HAP-1 (cell line): ENCODE results near the gene LURAP1L.
"Not testable (repeated sequence)": the region's sequence is repeated elsewhere in the genome, so short reads cannot be mapped to it uniquely, and the experiment has no call there.

ENCODE experiments used
- DNase-seq, 2 experiments: peaks; one replicate each; pipeline ENCODE4 v3.0.0-alpha.2; 2016 to 2020; ENCODE audit warnings: low spot score in 2 of 2
- H3K27me3 ChIP-seq: fragments of 250-450 bp; sonication (Bioruptor Pico); 2 replicates; pipeline ENCODE4 v1.5.1; 2020; ENCODE audit warnings: low read depth, mild to moderate bottlenecking, moderate library complexity
- H3K36me3 ChIP-seq: fragments of 250-450 bp; sonication (Bioruptor Pico); replicated peaks from 2 replicates; pipeline ENCODE4 v1.5.1; 2020; ENCODE audit warnings: mild to moderate bottlenecking
- H3K4me1 ChIP-seq: fragments of 250-450 bp; sonication (Bioruptor Pico); 2 replicates; pipeline ENCODE4 v1.5.1; 2020; ENCODE audit warnings: mild to moderate bottlenecking
- H3K4me3 ChIP-seq: fragments of 250-450 bp; sonication (Bioruptor Pico); 2 replicates; pipeline ENCODE4 v1.5.1; 2020; ENCODE audit warnings: mild to moderate bottlenecking, moderate library complexity
- H3K9me3 ChIP-seq: fragments of 250-450 bp; sonication (Bioruptor Pico); 2 replicates; pipeline ENCODE4 v1.5.1; 2020; ENCODE audit warnings: mild to moderate bottlenecking, moderate library complexity
- in situ Hi-C: fragments of 300-500 bp; cut with MboI; formaldehyde crosslinking; loops from 3 replicates; pipeline ENCODE4 v1.14.3; 2020; ENCODE audit warnings: low sequenced_read_pairs, inconsistent platforms, mixed read lengths

Gene LURAP1L

DNA sequence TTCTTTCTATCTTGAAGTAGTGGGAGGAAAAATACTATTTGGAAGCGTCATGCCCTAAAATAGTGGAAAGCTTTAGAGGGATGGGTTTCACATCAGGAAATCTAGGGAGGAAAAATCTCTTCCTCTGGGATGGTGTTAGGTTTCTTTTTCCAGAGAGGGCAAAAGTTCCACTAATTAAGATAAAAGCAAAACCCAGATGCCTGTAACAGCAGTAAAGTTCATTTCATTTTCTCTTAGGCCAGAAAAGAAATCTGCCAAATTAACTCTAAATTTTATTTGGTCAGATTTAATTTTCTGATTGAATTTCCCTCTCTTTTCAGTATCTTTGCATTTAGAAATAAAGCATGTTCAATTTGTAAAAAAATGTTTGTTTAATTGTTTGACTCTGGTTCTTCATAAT lies 88.8 kb downstream of the LURAP1L start:
- Histone ChIP-seq H3K9me3 (no peaks in the 10 kb centered on the region), H3K27me3 (no peaks in the 10 kb centered on the region), H3K36me3 (no peaks in the 10 kb centered on the region), H3K4me3 (no peak overlapping the region), H3K4me1 (peaks cover 3% of the 10 kb centered on the region; the same call in 1 of the 2 replicates)
- in situ Hi-C loops: no loop called here
- no peak for DNase-seq

DNA sequence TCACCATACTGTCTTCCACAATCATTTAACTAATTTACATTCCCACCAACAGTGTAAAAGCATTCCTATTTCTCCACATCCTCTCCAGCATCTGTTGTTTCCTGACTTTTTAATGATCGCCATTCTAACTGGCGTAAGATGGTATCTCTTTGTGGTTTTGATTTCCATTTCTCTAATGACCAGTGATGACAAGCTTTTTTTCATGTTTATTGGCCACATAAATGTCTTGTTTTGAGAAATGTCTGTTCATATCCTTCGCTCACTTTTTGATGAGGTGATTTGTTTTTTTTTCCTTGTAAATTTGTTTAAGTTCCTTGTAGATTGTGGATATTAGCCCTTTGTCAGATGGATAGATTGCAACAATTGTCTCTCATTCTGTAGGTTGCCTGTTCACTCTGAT lies 90.6 kb downstream of the LURAP1L start:
- in situ Hi-C loops: not testable (repeated sequence)

More for the DNA sequence above, 90.6 kb downstream of the LURAP1L start:
- not testable (repeated sequence) for H3K27me3 ChIP-seq, DNase-seq, H3K36me3 ChIP-seq, H3K4me1 ChIP-seq, H3K9me3 ChIP-seq, H3K4me3 ChIP-seq
